Measurements from ENCODE around the gene LMO7. TPM values are rescaled to one million over a fixed set of nuclear protein-coding genes. Genes with fewer than 3 reads are reported as not detected.
"Not testable (repeated sequence)": the region's sequence is repeated elsewhere in the genome, so short reads cannot be mapped to it uniquely, and the experiment has no call there.

The LMO7 gene
- total RNA-seq, 1 experiment from 2014 or later = 105 TPM

DNA sequence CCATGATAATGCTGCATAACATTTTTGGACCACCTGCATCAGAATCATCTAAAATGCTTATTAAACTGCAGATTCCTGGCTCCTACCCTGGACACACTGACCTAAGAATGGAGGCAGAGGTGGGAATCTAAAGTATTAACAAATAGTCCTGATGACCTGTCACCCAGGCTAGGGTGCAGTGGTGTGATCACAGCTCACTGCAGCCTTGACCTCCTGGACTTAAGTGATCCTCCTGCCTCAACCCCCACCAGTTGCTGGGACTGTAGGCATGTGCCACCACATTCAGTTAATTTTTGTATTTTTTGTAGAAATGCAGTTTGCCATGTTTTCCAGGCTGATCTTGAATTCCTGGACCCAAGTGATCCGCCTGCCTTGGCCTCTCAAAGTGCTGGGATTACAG is 43.3 kb downstream of the LMO7 start:
- no peak overlapping the region for H3K27ac Mint-ChIP-seq (ENCODE audit: unreplicated experiment)
- no peaks in the 10 kb centered on the region for H3K27me3 Mint-ChIP-seq (ENCODE audit: unreplicated experiment)
- no peaks in the 10 kb centered on the region for H3K9me3 Mint-ChIP-seq (ENCODE audit: low read depth, unreplicated experiment)
- H3K4me3 Mint-ChIP-seq (ENCODE audit: low read depth, unreplicated experiment) = no peak overlapping the region
- no TSS peak for BruUV-seq (replicated peaks)
- no peak for DNase-seq
- H3K36me3 Mint-ChIP-seq (ENCODE audit: insufficient read depth, unreplicated experiment) = no peaks in the 10 kb centered on the region
- no peaks in the 10 kb centered on the region for H3K4me1 Mint-ChIP-seq (ENCODE audit: low read depth, unreplicated experiment)
- CTCF ChIA-PET = no interaction called here
- intact Hi-C loops (cut with micrococcal nuclease; ENCODE audit: unreplicated experiment) = loop anchor here (10.0 kb wide), 1 partner anchor 795 kb away; no protein-coding TSS in a partner anchor
- TF ChIP-seq, protein P1, sequence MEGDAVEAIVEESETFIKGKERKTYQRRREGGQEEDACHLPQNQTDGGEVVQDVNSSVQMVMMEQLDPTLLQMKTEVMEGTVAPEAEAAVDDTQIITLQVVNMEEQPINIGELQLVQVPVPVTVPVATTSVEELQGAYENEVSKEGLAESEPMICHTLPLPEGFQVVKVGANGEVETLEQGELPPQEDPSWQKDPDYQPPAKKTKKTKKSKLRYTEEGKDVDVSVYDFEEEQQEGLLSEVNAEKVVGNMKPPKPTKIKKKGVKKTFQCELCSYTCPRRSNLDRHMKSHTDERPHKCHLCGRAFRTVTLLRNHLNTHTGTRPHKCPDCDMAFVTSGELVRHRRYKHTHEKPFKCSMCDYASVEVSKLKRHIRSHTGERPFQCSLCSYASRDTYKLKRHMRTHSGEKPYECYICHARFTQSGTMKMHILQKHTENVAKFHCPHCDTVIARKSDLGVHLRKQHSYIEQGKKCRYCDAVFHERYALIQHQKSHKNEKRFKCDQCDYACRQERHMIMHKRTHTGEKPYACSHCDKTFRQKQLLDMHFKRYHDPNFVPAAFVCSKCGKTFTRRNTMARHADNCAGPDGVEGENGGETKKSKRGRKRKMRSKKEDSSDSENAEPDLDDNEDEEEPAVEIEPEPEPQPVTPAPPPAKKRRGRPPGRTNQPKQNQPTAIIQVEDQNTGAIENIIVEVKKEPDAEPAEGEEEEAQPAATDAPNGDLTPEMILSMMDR (IDR thresholded peaks at IDR 0.05; ENCODE audit: unreplicated experiment) = no peak

- H3K4me3 Mint-ChIP-seq (ENCODE audit: low read depth, unreplicated experiment); H3K4me1 Mint-ChIP-seq (ENCODE audit: low read depth, unreplicated experiment); BruUV-seq (replicated peaks); DNase-seq; H3K27me3 Mint-ChIP-seq (ENCODE audit: unreplicated experiment); H3K9me3 Mint-ChIP-seq (ENCODE audit: low read depth, unreplicated experiment); H3K27ac Mint-ChIP-seq (ENCODE audit: unreplicated experiment); H3K36me3 Mint-ChIP-seq (ENCODE audit: insufficient read depth, unreplicated experiment); CTCF ChIA-PET: not testable (repeated sequence)
- intact Hi-C loops (cut with micrococcal nuclease; ENCODE audit: unreplicated experiment) = loop anchor here (10.0 kb wide), 1 partner anchor 335 kb away; no protein-coding TSS in a partner anchor
These were observed 44.1 kb downstream of the LMO7 start for GRCh38 chr13:75680251-75680650.

DNA sequence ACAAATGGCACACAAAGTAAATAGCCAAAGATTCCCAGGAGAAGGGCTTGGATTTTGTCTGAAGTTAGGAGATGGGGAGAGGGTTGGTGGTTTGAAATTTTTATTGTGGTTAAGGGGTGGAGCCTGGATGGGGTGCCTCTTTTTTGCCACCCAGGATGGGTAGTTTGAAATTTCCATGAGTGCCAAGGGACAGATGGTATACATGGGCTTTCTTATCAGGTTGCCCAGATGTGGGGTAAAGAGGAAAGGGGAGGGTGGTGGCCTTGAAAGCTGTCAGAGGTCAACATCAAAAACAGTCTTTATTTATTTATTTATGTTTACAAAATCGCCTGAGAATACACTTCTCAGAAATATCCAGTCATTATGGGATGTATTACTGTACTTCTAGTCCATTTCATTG is 46.2 kb downstream of the LMO7 start:
- Mint-ChIP-seq H3K27ac (ENCODE audit: unreplicated experiment) (no peak overlapping the region), H3K27me3 (ENCODE audit: unreplicated experiment) (no peaks in the 10 kb centered on the region), H3K9me3 (ENCODE audit: low read depth, unreplicated experiment) (no peaks in the 10 kb centered on the region), H3K4me1 (ENCODE audit: low read depth, unreplicated experiment) (no peaks in the 10 kb centered on the region), H3K4me3 (ENCODE audit: low read depth, unreplicated experiment) (no peak overlapping the region), H3K36me3 (ENCODE audit: insufficient read depth, unreplicated experiment) (no peaks in the 10 kb centered on the region)
- TF ChIP-seq, protein P1 (IDR thresholded peaks at IDR 0.05; ENCODE audit: unreplicated experiment) = no peak
- CTCF ChIA-PET = no interaction called here
- BruUV-seq (replicated peaks) = no TSS peak
- no peak for DNase-seq
- intact Hi-C loops (cut with micrococcal nuclease; ENCODE audit: unreplicated experiment) = loop anchor here (10.0 kb wide), 1 partner anchor 332 kb away; no protein-coding TSS in a partner anchor

GRCh38 chr13:75685239-75685697 is 49.1 kb downstream of the LMO7 start:
- no peaks in the 10 kb centered on the region for H3K9me3 Mint-ChIP-seq (ENCODE audit: low read depth, unreplicated experiment)
- BruUV-seq (replicated peaks) = no TSS peak
- no peak overlapping the region for H3K4me3 Mint-ChIP-seq (ENCODE audit: low read depth, unreplicated experiment)
- H3K36me3 Mint-ChIP-seq (ENCODE audit: insufficient read depth, unreplicated experiment) = no peaks in the 10 kb centered on the region
- intact Hi-C loops (cut with micrococcal nuclease; ENCODE audit: unreplicated experiment) = loop anchor here (5.0 to 10.0 kb wide), 2 partner anchors 330 to 1217 kb away; no protein-coding TSS in a partner anchor
- TF ChIP-seq, protein P1 (IDR thresholded peaks at IDR 0.05; ENCODE audit: unreplicated experiment) = no peak
- H3K27ac Mint-ChIP-seq (ENCODE audit: unreplicated experiment) = no peak overlapping the region
- CTCF ChIA-PET = no interaction called here
- no peaks in the 10 kb centered on the region for H3K4me1 Mint-ChIP-seq (ENCODE audit: low read depth, unreplicated experiment)
- DNase-seq = no peak
- H3K27me3 Mint-ChIP-seq (ENCODE audit: unreplicated experiment) = no peaks in the 10 kb centered on the region

DNA sequence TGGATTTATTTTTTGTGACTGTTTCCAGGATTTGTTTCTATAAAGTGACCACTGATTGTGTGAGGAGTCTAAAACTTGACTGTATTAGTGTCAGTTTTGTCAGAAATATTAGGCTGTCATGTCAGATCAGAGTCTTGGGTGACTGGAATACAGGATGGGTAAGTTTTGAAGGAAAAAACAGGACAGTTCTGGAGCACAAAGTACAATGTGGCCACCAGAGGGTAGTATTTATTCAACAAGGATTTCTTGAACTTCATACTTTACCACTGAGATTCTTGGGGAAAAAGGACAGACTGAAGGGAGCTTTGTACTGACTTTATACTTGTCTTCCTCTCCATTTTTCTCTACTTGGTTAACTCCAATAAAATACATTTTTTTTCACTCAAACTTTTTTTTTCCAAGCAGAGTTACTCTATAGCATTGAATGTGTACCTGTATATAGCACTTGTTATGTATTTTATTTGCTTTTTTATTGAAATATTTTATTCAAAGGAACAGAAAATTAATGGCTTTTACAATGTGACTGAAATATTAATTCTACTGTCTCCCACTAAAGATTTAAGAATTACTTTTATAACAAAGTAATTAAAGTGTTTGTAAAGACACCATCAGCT is 51.1 kb downstream of the LMO7 start:
- H3K36me3 Mint-ChIP-seq (ENCODE audit: insufficient read depth, unreplicated experiment) = no peaks in the 10 kb centered on the region
- no peak for DNase-seq
- CTCF ChIA-PET = interaction anchor here (0.6 kb wide), 1 partner anchor 75 kb away, joined by 4 read pairs; no protein-coding TSS in a partner anchor
- H3K27me3 Mint-ChIP-seq (ENCODE audit: unreplicated experiment) = no peaks in the 10 kb centered on the region
- no peak overlapping the region for H3K4me3 Mint-ChIP-seq (ENCODE audit: low read depth, unreplicated experiment)
- no TSS peak for BruUV-seq (replicated peaks)
- H3K27ac Mint-ChIP-seq (ENCODE audit: unreplicated experiment) = no peak overlapping the region
- no peaks in the 10 kb centered on the region for H3K9me3 Mint-ChIP-seq (ENCODE audit: low read depth, unreplicated experiment)
- intact Hi-C loops (cut with micrococcal nuclease; ENCODE audit: unreplicated experiment) = loop anchor here (5.0 to 10.0 kb wide), 2 partner anchors 328 to 1215 kb away; no protein-coding TSS in a partner anchor
- TF ChIP-seq, protein P1 (IDR thresholded peaks at IDR 0.05; ENCODE audit: unreplicated experiment) = no peak
- peaks cover 11% of the 10 kb centered on the region for H3K4me1 Mint-ChIP-seq (ENCODE audit: low read depth, unreplicated experiment)
